Measurements from ENCODE around the gene OR7G3.
A peak's percentile ranks its signal among the peaks of the same experiment; 100 is the strongest.

OR7G3 gene
- total RNA-seq, result 0 reads per million in 2 donors

DNA sequence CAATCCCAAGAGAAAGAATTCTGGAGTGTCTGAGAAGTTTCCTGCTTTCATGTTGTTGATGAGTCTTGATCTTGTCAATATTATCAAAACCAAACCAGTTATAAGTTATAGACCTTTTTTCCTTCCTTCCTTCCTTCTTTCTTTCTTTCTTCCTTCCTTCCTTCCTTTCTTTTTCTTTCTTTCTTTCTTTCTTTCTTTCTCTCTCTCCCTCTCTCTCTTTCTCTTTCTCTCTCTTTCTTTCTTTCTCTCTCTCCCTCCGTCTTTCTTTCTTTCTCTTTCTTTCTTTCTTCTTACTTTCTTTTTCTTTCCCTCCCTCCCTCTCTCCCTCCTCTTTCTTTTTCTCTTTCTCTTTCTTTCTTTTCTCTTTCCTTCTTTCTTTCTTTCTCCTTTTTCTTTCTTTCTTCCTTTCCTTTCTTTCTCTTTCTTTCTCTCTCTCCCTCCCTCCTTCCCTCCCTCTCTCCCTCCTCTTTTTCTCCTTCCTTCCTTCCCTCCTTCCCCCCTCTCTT, at the start of gene OR7G3:
OR7G3 (minus strand) TSS at position 51 of the 506 bp plus-strand sequence; CDS start at position 51, 0 bp downstream.
- no peak for DNase-seq

DNA sequence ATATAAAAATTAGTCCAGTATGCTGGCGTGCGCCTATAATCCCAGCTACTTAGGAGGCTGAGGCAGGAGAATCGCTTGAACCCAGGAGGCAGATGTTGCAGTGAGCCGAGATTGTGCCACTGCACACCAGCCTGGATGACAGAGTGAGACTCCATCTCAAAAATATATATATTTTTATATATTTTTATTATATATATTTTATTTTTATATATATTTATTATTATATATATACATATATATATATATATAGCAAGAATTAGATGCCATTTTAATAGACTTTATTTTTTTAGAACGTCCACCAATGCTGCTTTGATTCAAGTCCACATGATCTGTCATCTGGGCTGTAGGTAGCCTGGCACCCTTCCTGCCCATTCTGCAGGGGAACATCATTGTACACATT, 48.6 kb upstream of the OR7G3 start:
- DNase-seq, result no peak

DNA sequence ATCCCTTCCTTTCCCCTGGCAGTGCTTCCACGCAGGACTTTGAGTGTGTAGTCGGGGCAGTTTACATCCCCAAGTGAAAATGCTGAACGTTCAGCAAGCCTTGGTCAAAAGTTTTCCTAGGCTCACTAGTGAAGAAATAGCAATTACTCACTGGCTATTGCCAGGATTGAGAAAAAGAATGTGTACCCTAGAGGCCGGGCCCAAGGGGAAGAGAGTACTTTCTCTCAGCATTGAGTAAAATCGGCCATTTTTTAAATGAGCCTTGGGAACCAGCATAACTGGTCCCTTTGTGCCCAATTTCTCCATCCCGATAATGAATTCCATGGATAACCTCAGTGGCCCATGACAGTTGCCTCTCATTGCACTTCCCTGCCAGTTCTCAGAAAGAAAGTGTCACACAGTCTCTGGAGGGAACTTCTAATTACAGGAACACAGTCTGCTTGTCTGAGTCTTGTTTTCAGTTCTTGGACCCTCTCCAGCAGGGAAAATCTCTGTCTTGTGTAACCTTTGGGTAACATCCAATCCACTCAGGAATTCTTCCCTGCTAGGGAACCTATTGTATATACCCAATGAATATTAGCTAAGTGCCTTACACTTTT, 44.7 kb upstream of the OR7G3 start:
- DNase-seq, result no peak

DNA sequence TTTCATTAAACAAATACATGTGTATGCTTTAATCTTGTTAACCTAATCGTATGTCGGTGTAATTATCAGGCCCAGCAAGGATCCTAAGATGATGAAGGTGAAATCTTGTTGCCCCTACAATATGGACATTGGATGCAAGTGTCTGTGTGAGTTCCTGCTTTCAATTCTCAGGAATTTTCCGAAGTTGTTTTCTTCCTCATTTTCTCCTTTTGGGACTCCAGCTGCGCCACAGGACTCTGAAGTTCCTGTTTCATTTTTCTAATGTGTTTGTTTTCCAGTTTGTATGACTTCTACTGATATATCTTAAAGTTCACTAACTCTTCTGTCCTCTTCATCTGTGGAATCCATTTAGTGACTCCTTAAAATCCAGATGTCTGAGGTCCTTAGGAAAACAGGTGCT, 40.1 kb upstream of the OR7G3 start:
- no peak for DNase-seq

DNA sequence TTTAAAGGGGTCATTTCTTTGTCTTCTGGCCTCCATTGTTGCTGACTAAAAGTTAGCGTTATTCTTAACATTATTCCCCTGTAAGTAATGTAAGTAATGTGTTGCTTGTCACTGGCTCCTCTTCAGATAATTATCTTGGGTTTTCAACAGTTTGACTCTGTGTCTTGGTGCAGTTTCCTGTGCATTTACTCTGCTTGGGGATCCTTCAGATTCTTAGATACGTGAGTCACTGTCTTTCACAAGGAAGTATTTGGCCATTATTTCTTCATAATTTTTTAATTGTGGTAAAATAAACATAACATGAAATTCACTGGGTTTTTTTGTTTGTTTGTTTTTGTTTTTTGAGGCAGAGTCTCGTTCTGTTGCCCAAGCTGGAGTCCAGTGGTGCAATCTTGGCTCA, 38.5 kb upstream of the OR7G3 start:
- DNase-seq, result no peak

DNA sequence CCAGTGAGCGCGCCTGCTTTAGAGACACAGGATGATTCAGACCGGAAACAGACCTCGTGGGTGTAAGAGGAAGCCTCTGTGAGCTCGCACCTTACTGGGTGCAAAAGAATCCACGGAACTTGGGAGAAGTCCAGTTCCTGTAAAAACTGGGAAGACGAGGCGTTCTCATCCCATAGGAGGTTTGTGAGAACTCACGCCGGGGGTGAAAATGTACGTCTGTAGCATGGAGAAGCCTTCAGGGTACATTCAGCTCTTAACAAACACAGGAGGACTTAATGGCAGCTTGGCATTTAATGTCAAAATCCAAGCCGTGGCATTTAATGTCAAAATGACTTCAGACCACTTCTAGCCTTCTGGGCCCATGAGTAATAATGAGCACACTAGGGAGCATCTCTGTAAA, 34.7 kb upstream of the OR7G3 start:
- DNase-seq, result no peak

DNA sequence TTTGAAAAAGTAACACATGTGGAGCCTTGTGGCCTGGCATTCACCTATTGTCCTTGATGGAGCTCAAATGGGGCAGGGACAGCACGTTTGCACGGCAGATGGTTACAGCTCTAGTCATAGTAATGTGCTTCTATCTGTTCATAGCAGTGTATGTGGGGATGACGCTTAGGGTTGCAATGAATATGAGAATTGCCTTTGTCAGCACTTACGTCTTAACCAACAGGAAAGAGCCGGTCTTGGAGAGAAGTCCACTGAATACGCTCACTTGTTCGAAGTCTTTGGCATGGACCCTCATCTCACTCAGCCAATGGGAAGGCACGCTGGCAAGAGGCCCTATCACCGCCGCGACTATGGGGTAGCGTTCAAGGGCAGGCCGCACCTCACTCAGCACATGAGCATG, 33.1 kb upstream of the OR7G3 start:
- DNase-seq, result no peak

DNA sequence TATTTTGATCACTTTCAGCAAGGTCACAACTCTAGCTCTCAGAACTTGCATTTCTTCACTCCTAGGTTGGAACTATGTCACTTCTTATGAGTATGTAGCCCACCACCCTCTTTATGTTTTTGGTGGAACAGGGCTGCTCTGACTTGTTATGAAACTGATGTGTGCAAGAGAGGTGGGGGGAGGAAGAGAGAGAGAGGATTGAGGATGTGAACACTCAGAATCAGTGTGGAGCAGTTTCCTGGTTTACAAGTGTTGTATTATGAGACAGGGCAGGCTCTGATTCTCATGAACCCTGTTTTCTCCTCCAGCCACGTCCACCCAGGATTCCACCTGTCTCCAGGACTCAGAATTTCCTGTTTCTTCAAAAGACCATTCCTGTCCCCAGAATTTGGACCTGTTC, 29.6 kb upstream of the OR7G3 start:
- DNase-seq, result no peak

DNA sequence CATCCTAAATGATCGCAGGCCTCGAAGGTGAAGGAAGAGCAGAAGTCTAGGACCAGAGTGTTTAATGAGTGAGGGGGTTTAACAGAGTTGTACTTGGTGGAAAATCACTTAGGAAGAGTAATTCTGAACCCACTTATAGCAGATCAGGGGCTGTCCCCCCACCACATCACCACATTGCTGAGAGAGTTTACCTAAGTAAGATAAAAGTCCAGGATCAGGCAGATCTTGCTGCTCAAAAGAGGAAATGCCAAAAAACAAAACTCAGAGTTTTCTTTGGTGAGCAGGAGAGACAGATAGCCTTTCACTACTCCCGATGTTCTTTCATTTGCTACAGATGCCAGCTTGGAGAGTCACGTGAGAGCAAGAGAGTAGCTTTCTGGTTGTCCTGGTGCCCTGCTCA, 28.8 kb upstream of the OR7G3 start:
- DNase-seq, result no peak

DNA sequence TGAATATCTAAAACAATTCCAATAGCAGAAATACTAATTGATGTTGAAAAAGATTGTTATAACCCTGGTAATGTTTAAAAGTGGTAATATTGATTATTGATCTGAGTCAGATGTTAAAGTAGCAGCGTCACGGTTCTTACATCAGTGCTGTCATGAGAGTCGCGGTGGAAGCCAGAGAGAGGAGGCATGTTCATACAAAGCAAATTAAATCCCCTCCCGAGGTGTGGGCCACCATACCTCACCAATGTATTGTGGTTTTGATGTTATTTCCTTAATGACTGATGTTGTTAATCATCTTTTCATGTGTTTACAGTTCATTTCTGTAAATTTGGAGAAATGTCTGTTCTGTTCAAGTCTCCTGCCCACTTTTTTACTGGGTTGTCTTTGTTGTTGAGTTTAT, 24.6 kb upstream of the OR7G3 start:
- DNase-seq, result no peak

DNA sequence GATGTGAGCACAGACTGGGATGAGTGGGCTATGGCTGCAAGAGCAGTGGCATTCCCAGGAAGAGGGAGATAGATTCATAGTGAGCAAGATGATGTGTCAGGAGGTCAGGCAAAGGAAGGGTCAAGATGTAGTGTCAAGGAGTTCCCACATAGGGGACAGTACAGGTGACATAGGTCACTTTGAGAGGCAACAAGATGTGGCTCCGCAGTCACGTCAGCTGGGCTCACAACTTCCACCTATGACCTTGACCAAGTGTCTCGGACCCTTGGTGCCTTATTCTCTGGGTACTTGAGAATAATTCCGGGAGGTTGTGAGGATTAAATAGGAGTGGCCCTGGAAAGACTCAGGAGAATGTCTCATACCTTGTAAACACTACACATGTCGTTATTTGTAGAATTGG, 23.9 kb upstream of the OR7G3 start:
- no peak for DNase-seq

DNA sequence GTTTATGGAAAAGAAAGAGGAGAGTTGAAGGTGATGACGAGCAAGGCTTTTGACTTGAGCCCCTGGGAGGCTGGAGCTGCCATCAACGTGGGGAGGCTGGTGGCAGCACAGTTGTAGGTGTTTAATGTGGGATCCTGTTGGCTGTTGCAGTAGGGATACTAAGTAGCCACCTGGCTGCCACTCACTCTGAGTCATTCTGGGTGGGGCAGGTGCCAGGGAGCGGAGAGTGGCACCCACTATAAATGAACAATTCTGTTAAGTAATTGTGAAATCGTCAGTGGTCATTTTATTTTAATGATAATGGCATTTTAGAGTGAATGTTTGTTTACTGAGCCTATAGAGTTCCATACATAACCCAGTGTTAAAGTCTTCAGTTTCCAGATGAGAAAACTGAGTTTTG, 23.2 kb upstream of the OR7G3 start:
- DNase-seq, result no peak

DNA sequence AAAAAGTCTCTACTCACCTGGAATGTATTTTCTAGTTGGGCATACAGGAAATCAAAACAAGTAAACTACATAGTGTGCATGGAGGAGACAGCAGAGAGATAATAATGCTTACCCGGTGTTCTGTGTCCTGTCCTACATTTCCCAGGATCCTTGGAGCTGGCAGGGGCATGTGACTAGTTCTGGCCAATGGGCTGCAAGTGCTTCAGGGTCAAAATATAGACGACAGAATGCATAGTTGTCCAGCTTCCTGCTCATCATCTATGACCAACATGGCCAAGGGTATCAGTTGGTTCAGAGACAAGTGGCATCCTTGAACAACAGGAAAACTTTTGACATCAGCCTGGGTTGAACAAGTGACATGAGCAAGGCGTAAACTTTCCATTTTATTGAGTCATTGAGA, 21.9 kb upstream of the OR7G3 start:
- no peak for DNase-seq

DNA sequence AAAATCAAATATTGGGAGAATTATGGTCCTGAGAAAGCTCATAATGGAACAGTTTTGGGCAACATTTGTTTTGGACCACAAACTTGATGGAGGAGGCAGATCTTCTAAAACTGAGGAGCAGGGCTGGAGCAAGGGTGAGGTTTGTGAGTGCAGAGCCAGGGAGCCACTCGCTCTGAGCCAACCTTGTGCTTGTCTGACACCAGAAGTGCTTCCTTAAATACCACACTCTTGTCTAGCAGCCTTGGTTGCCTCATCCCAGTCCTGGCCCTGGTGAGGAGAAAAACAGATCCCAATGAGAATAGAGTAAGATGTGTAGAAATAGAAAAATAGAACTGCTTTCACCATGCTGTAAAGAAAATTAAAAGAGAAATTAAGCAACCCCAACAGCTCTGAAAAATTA, 20.1 kb upstream of the OR7G3 start:
- no peak for DNase-seq

DNA sequence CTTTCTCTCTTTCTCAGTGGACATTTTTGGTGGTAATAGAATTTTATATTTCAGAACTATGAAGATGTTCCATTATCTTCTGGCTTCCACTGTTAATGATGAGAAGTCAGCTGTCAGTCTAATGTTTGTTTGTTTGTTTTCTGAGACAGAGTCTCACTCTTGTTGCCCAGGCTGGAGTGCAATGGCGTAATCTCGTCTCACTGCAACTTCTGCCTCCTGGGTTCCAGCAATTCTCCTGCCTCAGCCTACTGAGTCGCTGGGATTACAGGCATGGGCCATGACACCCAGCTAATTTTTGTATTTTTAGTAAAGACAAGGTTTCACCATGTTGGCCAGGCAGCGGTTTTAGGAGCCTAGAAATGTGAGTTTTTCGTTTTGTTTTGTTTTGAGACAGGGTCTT, 18.2 kb upstream of the OR7G3 start:
- DNase-seq, result no peak

DNA sequence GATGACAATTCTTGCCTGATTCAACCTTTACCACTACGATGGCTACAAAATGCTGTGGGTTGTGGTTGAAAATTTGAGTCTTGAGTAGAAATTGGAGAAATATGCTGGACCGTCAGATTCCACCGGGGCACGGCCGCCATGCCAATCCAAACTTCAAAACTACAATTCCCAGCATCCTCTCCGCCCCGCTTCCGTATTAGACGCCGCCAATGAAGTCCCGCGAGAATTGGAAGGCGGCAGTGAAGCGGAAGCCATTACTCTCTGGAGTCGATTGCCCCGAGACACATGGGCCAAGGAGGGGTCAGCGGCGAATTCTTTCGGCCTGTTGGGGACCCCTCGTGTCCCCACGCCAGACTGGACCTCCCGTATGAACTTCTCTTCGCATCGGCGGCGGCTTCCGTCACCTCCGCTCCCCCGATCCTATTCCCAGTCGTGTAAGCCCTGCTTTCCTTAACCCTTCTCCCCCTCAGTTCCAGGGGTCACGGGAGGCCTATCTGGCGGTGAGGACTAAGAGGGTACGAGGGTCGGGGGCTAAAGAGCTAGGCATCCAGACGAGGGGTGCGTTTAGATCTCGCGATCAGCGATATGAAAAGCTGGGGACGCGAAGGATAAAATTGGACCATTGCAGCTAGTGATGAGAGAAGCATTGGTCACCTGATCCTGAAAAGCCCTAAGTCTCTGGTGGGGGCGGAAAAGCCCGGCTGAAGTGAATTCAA, 13.6 kb upstream of the OR7G3 start, which contains the start of gene ZNF317:
ZNF317 (plus strand) TSS at position 239 of the 716 bp plus-strand sequence. CDS start 15,620 bp downstream, outside the sequence.
- DNase-seq, result peak; percentile 86

DNA sequence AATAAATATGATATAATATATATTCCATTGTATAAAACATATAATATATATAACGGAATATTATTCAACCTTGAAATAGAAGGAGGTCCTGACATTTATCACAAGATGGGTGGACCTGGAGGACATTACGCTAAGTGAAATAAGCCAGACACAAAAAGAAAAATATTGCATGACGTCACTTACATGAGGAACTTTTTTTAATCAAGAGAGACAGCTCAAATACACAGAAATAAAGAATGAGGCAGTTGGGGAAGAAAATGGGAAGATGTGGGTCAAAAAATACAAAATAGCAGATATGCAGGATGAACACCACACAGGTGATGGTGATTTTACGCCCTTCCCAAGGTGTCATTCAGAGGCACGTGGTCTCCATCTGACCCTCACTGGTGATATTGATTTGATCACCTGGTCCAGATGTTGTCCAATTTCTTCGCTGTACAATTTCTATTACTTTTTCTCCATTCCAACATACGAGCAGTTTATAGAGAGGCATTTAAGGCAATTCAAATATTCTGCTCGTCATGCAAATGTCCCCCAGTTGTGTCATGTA, 12.9 kb upstream of the OR7G3 start:
- no peak for DNase-seq

DNA sequence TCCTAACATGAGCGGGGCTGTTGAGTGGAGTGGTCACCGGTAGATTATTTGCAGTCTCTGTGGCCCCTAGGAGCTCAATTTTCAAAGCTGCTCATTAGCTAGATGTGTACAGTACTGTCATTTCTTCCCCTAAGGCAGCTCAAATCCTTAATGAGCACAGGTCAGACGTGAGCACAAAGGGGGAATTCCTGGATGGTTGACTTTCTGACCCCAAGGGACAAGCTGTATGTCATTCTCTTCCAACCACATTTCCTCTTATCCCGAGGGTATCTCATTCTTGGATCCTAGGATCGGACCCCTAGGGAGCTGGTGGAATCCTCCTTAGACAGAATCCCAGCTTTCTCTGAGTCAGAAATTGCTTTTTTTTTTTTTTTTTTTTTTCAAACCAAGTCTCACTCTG, 5.7 kb upstream of the OR7G3 start:
- DNase-seq, result no peak

DNA sequence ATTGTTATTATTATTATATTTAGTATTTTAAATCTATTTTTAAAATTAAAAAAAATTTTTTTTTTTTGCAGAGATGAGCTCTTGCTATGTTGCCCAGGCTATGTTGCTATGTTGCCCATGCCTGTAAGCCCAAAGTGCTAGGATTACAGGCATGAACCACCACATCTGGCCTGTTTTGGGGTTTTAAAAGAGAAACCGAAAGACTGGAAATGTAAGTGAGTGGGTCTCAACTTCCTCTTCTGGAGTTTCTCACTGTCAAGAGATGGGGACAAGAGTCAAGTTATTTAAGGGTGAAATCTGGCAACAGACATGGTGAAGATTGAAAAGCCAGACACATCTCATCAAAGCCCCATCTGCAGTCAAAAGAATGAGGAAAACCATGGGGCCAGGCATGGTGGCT, 4.2 kb upstream of the OR7G3 start:
- no peak for DNase-seq

DNA sequence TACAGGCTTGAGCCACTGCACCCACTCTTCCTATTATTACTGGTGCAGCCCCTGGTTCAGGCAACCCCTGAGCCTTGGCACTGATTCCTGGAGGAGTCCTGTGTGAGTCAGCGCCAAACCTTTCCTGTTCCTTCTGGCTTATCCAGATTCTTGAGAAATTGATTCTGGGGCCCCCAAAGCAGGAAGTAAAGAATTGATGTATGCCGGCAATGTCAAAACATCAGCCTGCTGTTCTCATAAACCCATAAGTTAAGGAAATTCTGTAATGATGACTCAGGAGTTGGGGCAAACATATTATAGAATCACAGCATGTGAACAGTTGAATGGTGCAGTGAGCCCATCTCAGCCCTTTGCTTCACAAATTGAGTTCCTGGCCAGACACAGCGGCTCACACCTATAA, 1.4 kb upstream of the OR7G3 start:
- DNase-seq, result no peak

DNA sequence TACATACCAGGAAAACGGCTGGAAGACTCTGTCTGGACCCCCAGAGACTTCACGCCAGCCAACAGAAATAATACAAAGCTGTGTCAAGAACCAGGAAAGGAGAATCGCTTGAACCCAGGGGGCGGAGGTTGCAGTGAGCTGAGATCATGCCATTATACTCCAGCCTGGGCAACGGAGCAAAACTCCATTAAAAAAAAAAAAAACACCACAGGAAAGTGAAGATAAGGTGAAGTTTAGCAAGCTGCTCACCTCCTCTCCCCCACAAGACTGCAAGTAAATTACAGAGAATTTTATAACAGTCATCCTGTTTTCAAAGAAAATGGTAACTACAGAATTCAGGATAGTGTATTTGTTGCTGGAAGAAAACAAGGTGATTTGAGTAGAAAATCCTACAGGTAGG, 10.2 kb downstream of the OR7G3 start:
- DNase-seq, result no peak

DNA sequence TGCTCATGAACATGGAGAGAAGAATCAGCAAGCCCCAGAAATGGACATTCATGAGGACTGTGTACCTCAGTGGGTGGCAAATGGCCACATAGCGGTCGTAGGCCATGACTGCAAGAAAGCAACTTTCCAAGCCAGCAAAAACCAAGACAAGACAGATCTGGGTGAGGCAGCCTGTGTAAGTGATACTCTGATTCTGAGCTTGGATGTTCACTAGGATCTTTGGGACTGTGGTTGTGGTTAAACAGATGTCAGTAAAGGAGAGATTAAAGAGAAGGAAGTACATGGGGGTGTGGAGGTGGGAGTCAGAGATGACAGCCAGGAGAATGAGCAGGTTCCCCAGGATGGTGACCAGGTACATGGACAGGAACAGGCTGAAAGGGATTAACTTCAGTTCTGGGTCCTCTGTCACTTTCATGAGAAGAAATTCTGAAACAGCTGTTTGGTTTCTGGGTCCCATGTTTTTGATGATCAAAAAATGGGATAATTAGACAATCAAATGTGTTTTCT, 11.4 kb downstream of the OR7G3 start, which contains the start of gene OR7G1:
OR7G1 (minus strand) TSS at position 457 of the 507 bp plus-strand sequence; CDS start at position 457, 0 bp downstream.
- no peak for DNase-seq

DNA sequence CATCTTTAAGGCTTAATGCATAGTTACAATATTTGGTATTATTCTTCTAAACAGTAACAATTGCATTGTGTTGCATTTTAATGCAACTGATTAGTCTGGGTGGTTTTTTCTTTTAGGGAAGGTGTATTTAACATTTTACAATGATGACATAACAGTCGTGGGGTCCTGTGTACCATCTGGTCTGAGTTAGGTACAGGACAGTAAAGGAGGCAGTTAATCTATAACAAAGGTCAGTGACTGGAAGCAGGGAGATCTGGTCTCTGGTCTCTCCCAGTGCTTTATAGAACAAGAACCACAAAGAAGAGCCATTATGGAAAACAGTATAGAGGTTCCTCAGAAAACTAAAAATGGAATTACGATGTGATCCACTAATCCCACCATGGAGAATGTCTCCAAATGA, 16.8 kb downstream of the OR7G3 start:
- no peak for DNase-seq

DNA sequence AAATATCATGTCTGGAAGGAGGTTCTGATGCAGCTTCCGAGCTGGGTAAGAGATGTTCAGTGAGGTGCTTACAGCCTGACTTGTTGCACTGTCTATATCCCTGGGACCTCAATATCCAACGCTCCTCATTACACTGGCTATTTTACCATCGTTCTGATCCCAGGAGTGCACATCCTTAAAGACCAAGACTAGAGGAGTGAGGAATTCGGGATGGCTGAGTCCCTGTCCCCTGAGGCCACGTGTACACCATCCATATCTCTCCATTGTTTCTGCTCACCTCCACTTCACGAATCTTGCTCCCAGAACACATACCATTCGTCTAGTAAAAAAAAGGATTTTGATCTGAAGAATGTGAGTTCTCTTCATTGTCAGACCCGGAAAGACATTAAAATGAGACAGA, 19.4 kb downstream of the OR7G3 start, which contains the start of gene OR7G2:
OR7G2 (minus strand) TSS at position 101 of the 400 bp plus-strand sequence. CDS start 4,232 bp downstream, outside the sequence.
- no peak for DNase-seq
